Heart left ventricle (tissue), 16 donors: ENCODE results near the gene NMB. TPM values are rescaled to one million over a fixed set of nuclear protein-coding genes. Genes with fewer than 3 reads are reported as not detected.

Source experiments
- ATAC-seq, 4 donors: fragments of 200-7000 bp; cut with Tn5 transposase; one replicate each; pipeline ENCODE4 v1.9.1; 2020 to 2022; ENCODE audit warnings: moderate library complexity in 4 of 4, mild to moderate bottlenecking in 3 of 4, moderate number of reproducible peaks in 1 of 4
- DNase-seq, 5 donors: peaks; one replicate each; pipeline ENCODE4 v3.0.0-alpha.2; 2020
- H3K27ac ChIP-seq, 12 donors: fragments of 200-600 bp; sonication (generic) in 4 of 12; one replicate each; pipeline versions ENCODE4 v1.5.0 to v1.8.0; 2016 to 2022; ENCODE audit warnings: mild to moderate bottlenecking in 2 of 12
- H3K27me3 ChIP-seq, 9 donors: fragments of 200-600 bp; sonication (generic) in 2 of 9; one replicate each; pipeline versions ENCODE4 v1.5.1 to v1.8.0; 2016 to 2022; ENCODE audit warnings: mild to moderate bottlenecking in 3 of 9
- H3K36me3 ChIP-seq, 9 donors: fragments of 200-600 bp; sonication (generic) in 2 of 9; one replicate each; pipeline versions ENCODE4 v1.5.0 to v1.8.0; 2018 to 2022; ENCODE audit warnings: mild to moderate bottlenecking in 2 of 9
- H3K4me1 ChIP-seq, 12 donors: fragments of 200-600 bp; sonication (generic) in 4 of 12; one replicate each; pipeline versions ENCODE4 v1.5.0 to v1.8.0; 2016 to 2022; ENCODE audit warnings: mild to moderate bottlenecking in 3 of 12
- H3K4me3 ChIP-seq, 12 donors: fragments of 200-600 bp; sonication (generic) in 4 of 12; one replicate each; pipeline versions ENCODE4 v1.5.0 to v1.8.0; 2017 to 2022; ENCODE audit warnings: mild to moderate bottlenecking in 9 of 12, moderate library complexity in 4 of 12
- H3K9me3 ChIP-seq, 12 donors: fragments of 200-600 bp; sonication (generic) in 4 of 12; one replicate each; pipeline versions ENCODE4 v1.5.0 to v1.8.0; 2016 to 2022; ENCODE audit warnings: mild to moderate bottlenecking in 1 of 12
- POLR2A ChIP-seq, 2 donors: fragments of 450-650 bp; IDR thresholded peaks; one replicate each; pipeline ENCODE4 v1.6.1; 2017; ENCODE audit warnings: antibody characterized with exemption in 2 of 2, mild to moderate bottlenecking in 2 of 2, moderate library complexity in 2 of 2
- WGBS, 4 donors: extraction: QIAGEN DNeasy Blood & Tissue Kit in 2 of 4; methylation state at CpG; one replicate each; pipeline versions ENCODE4 v1.1.5 to v1.1.7; 2013 to 2018; 5-methylcytosine and 5-hydroxymethylcytosine counted together
- intact Hi-C, 10 donors: fragments of 100-400 bp; cut with DNase I; formaldehyde crosslinking; loops; one replicate each; pipeline versions ENCODE4 v1.11.1 to v1.14.2; 2022
- polyA plus RNA-seq, 2 donors: library from polyadenylated mRNA; stranded (reverse); fragments of 200-250 nt; gene quantifications; one replicate each; pipeline ENCODE4 v1.2.3, GENCODE V29; 2013
- total RNA-seq, 9 donors: library from RNA; depleted of rRNA in 2 of 9; stranded (reverse); fragments of >200 nt in 2 of 9; fragmentation: NEBNext Ultra II Directional in 3 of 9; extraction: Animal tissue kit (Norgen Biotek cat#: 25700) in 3 of 9; gene quantifications; one replicate each; pipeline versions ENCODE4 v1.1.0 to v1.2.4, GENCODE V29; 2016 to 2023
- TF ChIP-seq, protein P1 (sequence below), 12 donors: fragments of 200-600 bp; sonication (generic) in 4 of 12; IDR thresholded peaks; one replicate each; pipeline versions ENCODE4 v1.5.0 to v1.8.0; 2018 to 2022; ENCODE audit warnings: antibody characterized with exemption in 12 of 12, mild to moderate bottlenecking in 5 of 12
- donor health status: ischemic (EF 13 %, LVEDD 7.1; RV severe dilation, severe dysfunction).
- donor health status: healthy with polysubstance abuse.
- donor health status: DM: no; HTN: yes; CAD: no.
- donor health status: DM: no; HTN: no; CAD: no.
- donor health status: ischemic (EF 25% LVEDD 6.9; RV normal size, moderate dysfunction).
- donor health status: ischemic (EF 25% LVEDD 5.7; RV mildly dilated, moderate dysfunction).
- donor health status: healthy.
- donor health status: DM: yes; HTN: yes; CAD: no.
- donor health status: ischemic (EF 35%, LVEDD 5.7; RV mildly dilated, moderate dysfunction).
- donor health status: nonischemic (EF 11% LVEDD 7.7; RV severe dilation, severe dysfunction).
- donor health status: DM: yes; HTN: yes; CAD: no.
- donor health status: PGD.
- donor health status: ischemic (EF 29% LVEDD 5.4; RV normal size, mild dysfunction).
- donor health status: nonischemic (EF 23%, LVEDD 6.1; RV moderate dilation, normal function).

The NMB gene
- total and polyA plus RNA-seq, 11 donors, result 1.4 to 8.6 (median 2.9) TPM

- Histone ChIP-seq H3K27ac (peak within 1 kb of the TSS; percentile 11 to 94 (median 88)), H3K27me3 (no peaks in the 10 kb centered on the region), H3K4me3 (peak within 1 kb of the TSS; percentile 48 to 89 (median 80)), H3K36me3 (peaks cover 0 to 37% (median 36%) of the 10 kb centered on the region in 9 donors), H3K4me1 (peaks cover 0 to 77% (median 45%) of the 10 kb centered on the region in 12 donors), H3K9me3 (no peaks in the 10 kb centered on the region)
- intact Hi-C loops, result loop anchor here in 9 of 10 donors (1.0 to 10.0 kb wide), 17 partner anchors 19 to 281 kb away; partner anchors contain the start of genes SEC11A (in 3 of the 9), ZNF592 (in 2 of the 9), ZSCAN2 (in 2 of the 9) and ALPK3 (in 1 of the 9)
- 0% methylated on average over 24 to 49 of the region's 49 CpGs for WGBS, 4 donors
- ATAC-seq (peak; percentile 92 to 98 (median 94)), DNase-seq (peak; percentile 97 to 99 (median 98))
- peak in 1 of 2 donors; percentile 85 for TF ChIP-seq POLR2A (IDR thresholded peaks at IDR 0.05)
- TF ChIP-seq, protein P1, sequence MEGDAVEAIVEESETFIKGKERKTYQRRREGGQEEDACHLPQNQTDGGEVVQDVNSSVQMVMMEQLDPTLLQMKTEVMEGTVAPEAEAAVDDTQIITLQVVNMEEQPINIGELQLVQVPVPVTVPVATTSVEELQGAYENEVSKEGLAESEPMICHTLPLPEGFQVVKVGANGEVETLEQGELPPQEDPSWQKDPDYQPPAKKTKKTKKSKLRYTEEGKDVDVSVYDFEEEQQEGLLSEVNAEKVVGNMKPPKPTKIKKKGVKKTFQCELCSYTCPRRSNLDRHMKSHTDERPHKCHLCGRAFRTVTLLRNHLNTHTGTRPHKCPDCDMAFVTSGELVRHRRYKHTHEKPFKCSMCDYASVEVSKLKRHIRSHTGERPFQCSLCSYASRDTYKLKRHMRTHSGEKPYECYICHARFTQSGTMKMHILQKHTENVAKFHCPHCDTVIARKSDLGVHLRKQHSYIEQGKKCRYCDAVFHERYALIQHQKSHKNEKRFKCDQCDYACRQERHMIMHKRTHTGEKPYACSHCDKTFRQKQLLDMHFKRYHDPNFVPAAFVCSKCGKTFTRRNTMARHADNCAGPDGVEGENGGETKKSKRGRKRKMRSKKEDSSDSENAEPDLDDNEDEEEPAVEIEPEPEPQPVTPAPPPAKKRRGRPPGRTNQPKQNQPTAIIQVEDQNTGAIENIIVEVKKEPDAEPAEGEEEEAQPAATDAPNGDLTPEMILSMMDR (IDR thresholded peaks at IDR 0.05), result no peak
These were observed 3.9 kb downstream of the NMB start, which contains the start of gene WDR73 for GRCh38 chr15:84653910-84654688. WDR73 (minus strand) TSS chr15:84654283; CDS start chr15:84654274, 9 bp downstream.

- 21 to 30% (median 26%) methylated on average over 7 of the region's 7 CpGs for WGBS, 4 donors
- ATAC-seq (peak in 2 of 4 donors; percentile 0 to 4), DNase-seq (no peak)
- Histone ChIP-seq H3K4me1 (peaks cover 0 to 78% (median 47%) of the 10 kb centered on the region in 12 donors), H3K27ac (peak overlapping the region; percentile 11 to 94 (median 88)), H3K9me3 (no peaks in the 10 kb centered on the region), H3K36me3 (peaks cover 0 to 43% (median 41%) of the 10 kb centered on the region in 9 donors), H3K27me3 (no peaks in the 10 kb centered on the region), H3K4me3 (peak overlapping the region; percentile 48 to 89 (median 80))
- intact Hi-C loops, result loop anchor here in 8 of 10 donors (2.0 to 10.0 kb wide), 11 partner anchors 19 to 281 kb away; partner anchors contain the start of genes SEC11A (in 3 of the 8), ZSCAN2 (in 2 of the 8), ALPK3 (in 1 of the 8) and ZNF592 (in 1 of the 8)
- TF ChIP-seq, protein P1 (IDR thresholded peaks at IDR 0.05), result no peak
- no peak for TF ChIP-seq POLR2A (IDR thresholded peaks at IDR 0.05)
These were observed 4.5 kb downstream of the NMB start for GRCh38 chr15:84653584-84653909.

DNA sequence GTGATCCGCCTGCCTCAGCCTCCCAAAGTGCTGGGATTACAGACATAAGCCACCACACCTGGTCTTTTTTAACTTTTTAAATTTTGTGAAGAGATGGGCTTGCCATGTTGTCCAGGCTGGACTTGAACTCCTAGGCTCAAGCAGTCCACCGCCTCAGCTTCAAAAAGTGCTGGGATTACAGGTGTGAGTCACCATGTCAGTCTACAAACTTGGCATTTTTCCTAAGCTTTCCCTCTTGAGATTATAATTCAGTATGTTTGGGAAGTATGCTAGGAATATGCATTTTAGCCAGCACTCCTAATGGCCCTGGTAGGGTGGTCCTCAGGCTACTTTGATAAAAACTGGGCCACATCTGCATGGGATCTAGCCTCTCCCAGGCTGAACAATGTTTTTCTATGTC, 8.3 kb downstream of the NMB start:
- H3K9me3 ChIP-seq, result no peaks in the 10 kb centered on the region
- H3K4me1 ChIP-seq, result peaks cover 0 to 54% (median 37%) of the 10 kb centered on the region in 12 donors
- H3K4me3 ChIP-seq, result no peak overlapping the region
- DNase-seq, result no peak
- intact Hi-C loops, result loop anchor here in 8 of 10 donors (5.0 to 10.0 kb wide), 10 partner anchors 47 to 285 kb away; partner anchors contain the start of genes SEC11A (in 3 of the 8), ZSCAN2 (in 3 of the 8), ALPK3 (in 1 of the 8) and ZNF592 (in 1 of the 8)
- peaks cover 0 to 81% (median 80%) of the 10 kb centered on the region in 9 donors for H3K36me3 ChIP-seq
- 89 to 95% (median 92%) methylated on average over 2 of the region's 2 CpGs for WGBS, 4 donors
- no peak for TF ChIP-seq POLR2A (IDR thresholded peaks at IDR 0.05)
- TF ChIP-seq, protein P1 (IDR thresholded peaks at IDR 0.05), result no peak
- H3K27me3 ChIP-seq, result no peaks in the 10 kb centered on the region
- peak overlapping the region in 4 of 12 donors; percentile 5 to 53 (median 34) for H3K27ac ChIP-seq
- ATAC-seq, result no peak

GRCh38 chr15:84648539-84648938, 9.5 kb downstream of the NMB start:
- Histone ChIP-seq H3K27me3 (no peaks in the 10 kb centered on the region), H3K4me3 (no peak overlapping the region), H3K27ac (peak overlapping the region in 7 of 12 donors; percentile 5 to 53 (median 20)), H3K9me3 (no peaks in the 10 kb centered on the region), H3K36me3 (peaks cover 0 to 93% (median 91%) of the 10 kb centered on the region in 9 donors), H3K4me1 (peaks cover 0 to 47% (median 33%) of the 10 kb centered on the region in 12 donors)
- no peak for TF ChIP-seq POLR2A (IDR thresholded peaks at IDR 0.05)
- TF ChIP-seq, protein P1 (IDR thresholded peaks at IDR 0.05), result no peak
- intact Hi-C loops, result loop anchor here in 1 of 10 donors (5.0 kb wide), 1 partner anchor 46 kb away; the partner anchor contains the start of gene ZSCAN2
- DNase-seq, result peak in 4 of 5 donors; percentile 33 to 80 (median 71)
- ATAC-seq, result peak in 3 of 4 donors; percentile 48 to 56 (median 54)
- WGBS, 4 donors, result 58 to 69% (median 62%) methylated on average over 3 of the region's 3 CpGs
